GM12878 (cell line): Measurements from ENCODE around the gene CYB5R3. TPM values are rescaled to one million over a fixed set of nuclear protein-coding genes. Genes with fewer than 3 reads are reported as not detected.

Source experiments
- CREM ChIP-seq: IDR thresholded peaks from 2 replicates; pipeline ENCODE4 v1.6.1; 2014; ENCODE audit warnings: antibody characterized with exemption, low read depth
- CUX1 ChIP-seq: IDR thresholded peaks from 2 replicates; pipeline ENCODE4 v1.6.1; 2012; ENCODE audit warnings: improper control_type of control experiment, low read depth, low read length; ENCODE audit not compliant: insufficient replicate concordance
- ELK1 ChIP-seq: IDR thresholded peaks from 2 replicates; pipeline ENCODE4 v1.6.1; 2012; ENCODE audit warnings: low read depth, low read length, improper control_type of control experiment
- FOS ChIP-seq: IDR thresholded peaks from 3 replicates; pipeline ENCODE4 v1.6.1; 2011; ENCODE audit warnings: borderline replicate concordance; ENCODE audit not compliant: insufficient read length; ENCODE audit errors: extremely low read depth
- FOXK2 ChIP-seq: fragments of 450-650 bp; IDR thresholded peaks from 2 replicates; pipeline ENCODE4 v1.6.1; 2017; ENCODE audit warnings: mild to moderate bottlenecking, moderate library complexity
- MLLT1 ChIP-seq: fragments of 450-650 bp; IDR thresholded peaks from 2 replicates; pipeline ENCODE4 v1.6.1; 2016; ENCODE audit warnings: mild to moderate bottlenecking
- RB1 ChIP-seq: fragments of 450-650 bp; formaldehyde crosslinking; IDR thresholded peaks from 2 replicates; pipeline ENCODE4 v1.6.1; 2017; ENCODE audit warnings: mild to moderate bottlenecking, borderline replicate concordance
- RUNX3 ChIP-seq: IDR thresholded peaks from 2 replicates; pipeline ENCODE4 v1.6.1; 2012; ENCODE audit warnings: low read length, inconsistent platforms
- SIX5 ChIP-seq: IDR thresholded peaks from 2 replicates; pipeline ENCODE4 v1.6.1; 2011; ENCODE audit warnings: mild to moderate bottlenecking, low read depth, low read length, moderate library complexity; ENCODE audit not compliant: severe bottlenecking
- SREBF1 ChIP-seq: IDR thresholded peaks from 2 replicates; pipeline ENCODE4 v1.6.1; 2012; ENCODE audit warnings: mild to moderate bottlenecking, low read length
- STAT3 ChIP-seq: IDR thresholded peaks from 2 replicates; pipeline ENCODE4 v1.6.1; 2011; ENCODE audit warnings: low read depth, low read length, improper control_type of control experiment
- TBL1XR1 ChIP-seq: IDR thresholded peaks from 2 replicates; pipeline ENCODE4 v1.6.1; 2012; ENCODE audit warnings: low read depth, low read length, improper control_type of control experiment
- TCF3 ChIP-seq: IDR thresholded peaks from 2 replicates; pipeline ENCODE4 v1.6.1; 2012; ENCODE audit warnings: low read depth, mild to moderate bottlenecking, low read length, borderline replicate concordance; ENCODE audit not compliant: insufficient read depth
- YBX1 ChIP-seq: fragments of 450-650 bp; IDR thresholded peaks from 2 replicates; pipeline ENCODE4 v1.6.1; 2016; ENCODE audit warnings: antibody characterized with exemption
- YY1 ChIP-seq: IDR thresholded peaks from 2 replicates; pipeline ENCODE4 v1.6.1; 2011; ENCODE audit warnings: low read depth, mild to moderate bottlenecking, low read length
- ZBTB40 ChIP-seq: fragments of 450-650 bp; IDR thresholded peaks from 2 replicates; pipeline ENCODE4 v1.6.1; 2016; ENCODE audit warnings: mild to moderate bottlenecking, moderate library complexity, borderline replicate concordance
- polyA plus RNA-seq, 11 experiments: library from polyadenylated mRNA; depleted of rRNA in 4 of 11; unstranded in 6 of 11; stranded (reverse) in 5 of 11; fragments of >200 nt; fragmentation: Nextera tagmentation in 4 of 11; fragmentation: Illumina TruSeq in 1 of 11; extraction: Ambion mirVana in 4 of 11; extraction: Trizol in 1 of 11; gene quantifications; 1 replicate in 1 of 11; 2 replicates in 10 of 11; pipeline versions ENCODE4 v1.2.1 to v1.2.3, GENCODE V29; 2011 to 2016; ENCODE audit warnings: inconsistent platforms in 2 of 11, missing spikeins in 2 of 11, low read depth in 1 of 11
- total RNA-seq, 4 experiments: library from RNA; depleted of rRNA in 3 of 4; stranded (reverse); fragments of >200 nt in 3 of 4; fragmentation: Illumina TruSeq in 1 of 4; extraction: Trizol in 1 of 4; gene quantifications; 2 replicates each; pipeline versions ENCODE4 v1.2.1 to v1.2.3, GENCODE V29; 2013 to 2021

CYB5R3 gene
- total and polyA plus RNA-seq, 10 of the 15 experiments (the other 5 are each of a cell fraction or from before 2014, with no cell fraction given) = 2.0 to 119 (median 67.8) TPM

DNA sequence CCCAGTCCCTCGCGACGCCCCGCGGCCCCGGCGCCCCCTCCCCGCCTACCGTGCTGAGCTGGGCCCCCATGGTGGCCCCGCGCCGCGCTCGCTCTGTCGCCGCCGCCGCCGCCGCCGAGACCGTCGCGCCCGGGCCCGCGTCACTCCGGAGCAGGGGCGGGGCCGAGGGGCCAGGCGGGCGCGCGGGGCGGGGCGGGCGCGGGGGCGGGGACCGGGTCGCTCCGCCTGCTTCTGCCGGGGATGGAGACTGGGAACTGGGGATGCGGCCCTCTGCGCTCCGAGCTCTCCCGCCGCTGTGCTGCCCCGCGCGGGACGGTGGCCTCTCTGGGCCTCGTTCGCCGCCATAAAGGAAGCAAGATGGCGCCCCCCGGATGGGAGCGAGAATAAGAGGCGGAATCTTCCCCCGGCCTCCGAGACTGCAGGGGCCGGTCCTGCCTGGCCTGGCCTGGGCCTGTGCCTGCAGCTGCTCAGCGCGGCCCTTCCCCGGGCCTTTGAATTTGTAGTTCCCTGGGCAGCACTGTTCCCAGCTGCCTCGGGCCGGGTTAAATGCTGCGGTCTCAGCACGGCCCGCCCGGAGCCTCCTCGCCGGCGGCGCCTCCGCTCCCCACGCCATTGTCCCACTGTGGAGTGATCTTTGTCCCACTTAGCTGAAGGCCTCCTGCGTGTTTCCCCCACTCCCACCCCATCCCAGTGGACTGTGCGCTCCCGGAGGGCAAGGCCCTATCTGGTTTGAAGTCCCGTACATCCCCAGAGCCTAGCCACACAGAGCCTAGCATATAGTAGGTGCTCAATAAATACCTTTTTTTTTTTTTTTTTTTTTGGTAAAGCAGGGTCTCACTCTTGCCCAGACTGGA, at the start of gene CYB5R3 (continued):
- TF ChIP-seq STAT3 (no peak), YY1 (peak; percentile 97), ZBTB40 (no peak), TCF3 (no peak), FOXK2 (no peak), SIX5 (no peak), TBL1XR1 (no peak), MLLT1 (0 out of 2 replicates have a peak, but pooled peaks have one; percentile 53), YBX1 (no peak), FOS (no peak), CUX1 (no peak), SREBF1 (no peak), RB1 (peak; percentile 24; the same call in 1 of the 2 replicates), CREM (peak; percentile 80; the same call in 1 of the 2 replicates), ELK1 (no peak), RUNX3 (peak; percentile 23; the same call in 1 of the 2 replicates)
